ENCODE measurements around the gene GRM3. TPM values are rescaled to one million over a fixed set of nuclear protein-coding genes. Genes with fewer than 3 reads are reported as not detected.
A peak's percentile ranks its signal among the peaks of the same experiment; 100 is the strongest.

The GRM3 gene
- total and polyA plus RNA-seq, 2 of the 13 experiments (the other 11 are each of a cell fraction or from before 2014, with no cell fraction given), result not detected

- Histone ChIP-seq H3K36me3 (replicated peaks in 1 of 2; ENCODE audit: control insufficient read depth in 1 of 2, insufficient read depth in 2 of 2, low read length in 2 of 2) (no peaks in the 10 kb centered on the region), H3K4me1 (ENCODE audit: insufficient read depth, low read length) (no peaks in the 10 kb centered on the region), H3K27ac (ENCODE audit: extremely low read length, insufficient read depth, low read length) (no peak overlapping the region), H3K79me2 (ENCODE audit: insufficient read depth, low read length) (no peaks in the 10 kb centered on the region), H3K27me3 (ENCODE audit: control insufficient read depth in 1 of 2, insufficient read depth in 2 of 2, low read length in 2 of 2) (no peaks in the 10 kb centered on the region), H3K9me3 (ENCODE audit: low read length) (no peaks in the 10 kb centered on the region), H3K4me3 (replicated peaks in 1 of 3; ENCODE audit: insufficient read depth in 1 of 3, low read depth in 2 of 3, low read length in 3 of 3) (no peak overlapping the region), H3K9ac (ENCODE audit: insufficient read depth, low read depth, low read length) (no peak overlapping the region), H3K4me2 (ENCODE audit: low read depth, low read length) (no peak overlapping the region), H4K20me1 (ENCODE audit: insufficient read depth, low read length) (no peaks in the 10 kb centered on the region), H2AFZ (ENCODE audit: low read length) (no peak overlapping the region)
- ChIA-PET POLR2A (no interaction called here), CTCF (ENCODE audit: low intra/inter-chr PET ratio, low total read pairs) (no interaction called here)
- ATAC-seq (no peak), FAIRE-seq (no peak), DNase-seq (ENCODE audit: low spot score) (no peak)
- intact Hi-C loops (cut with micrococcal nuclease; ENCODE audit: unreplicated experiment), result no loop called here
- BruUV-seq (replicated peaks), result no TSS peak
- in situ Hi-C loops (cut with HindIII; ENCODE audit: extremely low pct_ligation_motif_present, low pct_unique_long_range_greater_than_20kb), result no loop called here
- WGBS (ENCODE audit: low lambda C conversion rate), result 0% methylated on average over 1 of the region's 1 CpG
- TF ChIP-seq ZNF605 (CRISPR knock-in tag; IDR thresholded peaks at IDR 0.05) (no peak), MAFK (conservative IDR thresholded peaks at IDR 0.05 in 1 of 2, IDR thresholded peaks at IDR 0.05 in 1 of 2; ENCODE audit: low read length in 2 of 2) (peak in 1 of 2 experiments; percentile 62; a peak in 3 of 4 replicates)
Measured at GRCh38 chr7:86687831-86688230, 44.1 kb downstream of the GRM3 start.

GRCh38 chr7:86689363-86689762 is 45.7 kb downstream of the GRM3 start:
- no peak overlapping the region for H3K9ac ChIP-seq (ENCODE audit: insufficient read depth, low read depth, low read length)

More at GRCh38 chr7:86689363-86689762, 45.7 kb downstream of the GRM3 start:
- FAIRE-seq (no peak), DNase-seq (ENCODE audit: low spot score) (no peak), ATAC-seq (no peak)
- Histone ChIP-seq H3K36me3 (replicated peaks in 1 of 2; ENCODE audit: control insufficient read depth in 1 of 2, insufficient read depth in 2 of 2, low read length in 2 of 2) (no peaks in the 10 kb centered on the region), H2AFZ (ENCODE audit: low read length) (no peak overlapping the region), H3K4me1 (ENCODE audit: insufficient read depth, low read length) (no peaks in the 10 kb centered on the region), H3K27ac (ENCODE audit: extremely low read length, insufficient read depth, low read length) (no peak overlapping the region), H3K9me3 (ENCODE audit: low read length) (no peaks in the 10 kb centered on the region), H3K27me3 (ENCODE audit: control insufficient read depth in 1 of 2, insufficient read depth in 2 of 2, low read length in 2 of 2) (no peaks in the 10 kb centered on the region), H3K4me2 (ENCODE audit: low read depth, low read length) (no peak overlapping the region), H4K20me1 (ENCODE audit: insufficient read depth, low read length) (no peaks in the 10 kb centered on the region), H3K4me3 (replicated peaks in 1 of 3; ENCODE audit: insufficient read depth in 1 of 3, low read depth in 2 of 3, low read length in 3 of 3) (no peak overlapping the region), H3K79me2 (ENCODE audit: insufficient read depth, low read length) (no peaks in the 10 kb centered on the region)
- BruUV-seq (replicated peaks), result no TSS peak
- ChIA-PET POLR2A (no interaction called here), CTCF (ENCODE audit: low intra/inter-chr PET ratio, low total read pairs) (no interaction called here)
- in situ Hi-C loops (cut with HindIII; ENCODE audit: extremely low pct_ligation_motif_present, low pct_unique_long_range_greater_than_20kb), result no loop called here
- intact Hi-C loops (cut with micrococcal nuclease; ENCODE audit: unreplicated experiment), result no loop called here
- TF ChIP-seq KLF6 (CRISPR knock-in tag; IDR thresholded peaks at IDR 0.05) (no peak), MAFK (conservative IDR thresholded peaks at IDR 0.05 in 1 of 2, IDR thresholded peaks at IDR 0.05 in 1 of 2; ENCODE audit: low read length in 2 of 2) (peak; percentile 77 to 80), MAFF (IDR thresholded peaks at IDR 0.05; ENCODE audit: low read depth, low read length) (peak; percentile 73)

All from HepG2 (cell line).